Sigmoid colon (tissue), 4 donors: ENCODE results near the gene PCDHGC4.

Source experiments
- EP300 ChIP-seq, 4 donors: sonication (generic); formaldehyde crosslinking; IDR thresholded peaks; one replicate each; pipeline ENCODE4 v1.6.1; 2017; ENCODE audit warnings: antibody characterized with exemption in 4 of 4
- POLR2A ChIP-seq, 2 donors: fragments of 450-650 bp; IDR thresholded peaks; one replicate each; pipeline ENCODE4 v1.6.1; 2016; ENCODE audit warnings: antibody characterized with exemption in 2 of 2, mild to moderate bottlenecking in 2 of 2, moderate library complexity in 2 of 2
- TF ChIP-seq, protein P1 (sequence below), 4 experiments: fragments of 450-650 bp in 3 of 4; fragments of 200-600 bp in 1 of 4; IDR thresholded peaks; one replicate each; pipeline ENCODE4 v1.5.1; 2016 to 2019; ENCODE audit warnings: antibody characterized with exemption in 4 of 4, mild to moderate bottlenecking in 3 of 4, moderate library complexity in 2 of 4

GRCh38 chr5:141525653-141526052, 40.8 kb downstream of the PCDHGC4 start:
- TF ChIP-seq, protein P1, sequence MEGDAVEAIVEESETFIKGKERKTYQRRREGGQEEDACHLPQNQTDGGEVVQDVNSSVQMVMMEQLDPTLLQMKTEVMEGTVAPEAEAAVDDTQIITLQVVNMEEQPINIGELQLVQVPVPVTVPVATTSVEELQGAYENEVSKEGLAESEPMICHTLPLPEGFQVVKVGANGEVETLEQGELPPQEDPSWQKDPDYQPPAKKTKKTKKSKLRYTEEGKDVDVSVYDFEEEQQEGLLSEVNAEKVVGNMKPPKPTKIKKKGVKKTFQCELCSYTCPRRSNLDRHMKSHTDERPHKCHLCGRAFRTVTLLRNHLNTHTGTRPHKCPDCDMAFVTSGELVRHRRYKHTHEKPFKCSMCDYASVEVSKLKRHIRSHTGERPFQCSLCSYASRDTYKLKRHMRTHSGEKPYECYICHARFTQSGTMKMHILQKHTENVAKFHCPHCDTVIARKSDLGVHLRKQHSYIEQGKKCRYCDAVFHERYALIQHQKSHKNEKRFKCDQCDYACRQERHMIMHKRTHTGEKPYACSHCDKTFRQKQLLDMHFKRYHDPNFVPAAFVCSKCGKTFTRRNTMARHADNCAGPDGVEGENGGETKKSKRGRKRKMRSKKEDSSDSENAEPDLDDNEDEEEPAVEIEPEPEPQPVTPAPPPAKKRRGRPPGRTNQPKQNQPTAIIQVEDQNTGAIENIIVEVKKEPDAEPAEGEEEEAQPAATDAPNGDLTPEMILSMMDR (IDR thresholded peaks at IDR 0.05) = no peak
- TF ChIP-seq EP300 (IDR thresholded peaks at IDR 0.05) = no peak
- TF ChIP-seq POLR2A (IDR thresholded peaks at IDR 0.05) = no peak
